ENCODE results near the gene EHBP1.

- TF ChIP-seq, protein P1, sequence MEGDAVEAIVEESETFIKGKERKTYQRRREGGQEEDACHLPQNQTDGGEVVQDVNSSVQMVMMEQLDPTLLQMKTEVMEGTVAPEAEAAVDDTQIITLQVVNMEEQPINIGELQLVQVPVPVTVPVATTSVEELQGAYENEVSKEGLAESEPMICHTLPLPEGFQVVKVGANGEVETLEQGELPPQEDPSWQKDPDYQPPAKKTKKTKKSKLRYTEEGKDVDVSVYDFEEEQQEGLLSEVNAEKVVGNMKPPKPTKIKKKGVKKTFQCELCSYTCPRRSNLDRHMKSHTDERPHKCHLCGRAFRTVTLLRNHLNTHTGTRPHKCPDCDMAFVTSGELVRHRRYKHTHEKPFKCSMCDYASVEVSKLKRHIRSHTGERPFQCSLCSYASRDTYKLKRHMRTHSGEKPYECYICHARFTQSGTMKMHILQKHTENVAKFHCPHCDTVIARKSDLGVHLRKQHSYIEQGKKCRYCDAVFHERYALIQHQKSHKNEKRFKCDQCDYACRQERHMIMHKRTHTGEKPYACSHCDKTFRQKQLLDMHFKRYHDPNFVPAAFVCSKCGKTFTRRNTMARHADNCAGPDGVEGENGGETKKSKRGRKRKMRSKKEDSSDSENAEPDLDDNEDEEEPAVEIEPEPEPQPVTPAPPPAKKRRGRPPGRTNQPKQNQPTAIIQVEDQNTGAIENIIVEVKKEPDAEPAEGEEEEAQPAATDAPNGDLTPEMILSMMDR (conservative IDR thresholded peaks at IDR 0.05; ENCODE audit: low read length): no peak
- no peak for TF ChIP-seq EZH2phosphoT487 (IDR thresholded peaks at IDR 0.05; ENCODE audit: borderline replicate concordance)
These were observed 368.5 kb downstream of the EHBP1 start for GRCh38 chr2:63073994-63074393.
